ENCODE measurements around the gene PDE9A. TPM values are rescaled to one million over a fixed set of nuclear protein-coding genes. Genes with fewer than 3 reads are reported as not detected.

The PDE9A gene
- total RNA-seq, 1 experiment from 2014 or later, result 31.9 TPM

- H3K23ac ChIP-seq (ENCODE audit: insufficient read length, low read depth, low read length), result no peak overlapping the region
- no peak overlapping the region for H3K56ac ChIP-seq (ENCODE audit: insufficient read length, low read depth, low read length)
- H3K27me3 ChIP-seq (ENCODE audit: insufficient read depth, low read length), result no peaks in the 10 kb centered on the region
- Mint-ChIP-seq H3K27ac (no peak overlapping the region), H3K9me3 (peaks cover 3% of the 10 kb centered on the region in 2 experiments; a peak in 2 of 5 replicates), H3K4me3 (no peak overlapping the region), H3K27me3 (ENCODE audit: low read depth) (peaks cover 40% of the 10 kb centered on the region), H3K4me1 (peaks cover 14 to 16% of the 10 kb centered on the region in 2 experiments), H3K36me3 (ENCODE audit: insufficient read depth in 1 of 3, low read depth in 3 of 3) (no peaks in the 10 kb centered on the region)
- no peak for TF ChIP-seq CTCF (conservative IDR thresholded peaks at IDR 0.05)
- H3K4me2 ChIP-seq (ENCODE audit: insufficient read depth, insufficient read length, low read length), result no peak overlapping the region
- no peak overlapping the region for H4K91ac ChIP-seq (ENCODE audit: insufficient read length, low read depth, low read length)
- H2BK15ac ChIP-seq (ENCODE audit: low read depth, low read length), result no peak overlapping the region
- H3K4me1 ChIP-seq (ENCODE audit: insufficient read depth, low read length), result no peaks in the 10 kb centered on the region
- no peak overlapping the region for H3K18ac ChIP-seq (ENCODE audit: insufficient read length, low read depth, low read length)
- no peaks in the 10 kb centered on the region for H3K79me2 ChIP-seq (ENCODE audit: insufficient read depth, low read length)
- no peak overlapping the region for H4K8ac ChIP-seq (replicated peaks; ENCODE audit: insufficient read length, low read depth, low read length)
- H3K9me3 ChIP-seq (ENCODE audit: control insufficient read depth, low read depth, low read length), result no peaks in the 10 kb centered on the region
- H2BK5ac ChIP-seq (ENCODE audit: insufficient read length, low read length), result no peak overlapping the region
- no peaks in the 10 kb centered on the region for H3K23me2 ChIP-seq (ENCODE audit: insufficient read length, low read depth, low read length, poor library complexity, severe bottlenecking)
- H2BK20ac ChIP-seq (ENCODE audit: low read depth, low read length, poor library complexity, severe bottlenecking), result no peak overlapping the region
- no CpG with 5 or more reads among the region's 7 CpGs for WGBS (ENCODE audit: extremely low coverage, insufficient read length, low lambda C conversion rate)
- H2AK5ac ChIP-seq (ENCODE audit: insufficient read length, low read length), result no peak overlapping the region
- peaks cover 3% of the 10 kb centered on the region for H4K20me1 ChIP-seq (ENCODE audit: control insufficient read depth, insufficient read depth, insufficient read length)
- no peak overlapping the region for H4K5ac ChIP-seq (ENCODE audit: insufficient read length, low read depth, low read length)
- H3K14ac ChIP-seq (ENCODE audit: insufficient read depth, low read length), result no peak overlapping the region
- no peak overlapping the region for H3K27ac ChIP-seq (ENCODE audit: insufficient read length, low read depth, low read length)
- H2AFZ ChIP-seq (ENCODE audit: low read length), result no peak overlapping the region
- H2BK120ac ChIP-seq (ENCODE audit: low read depth, low read length, poor library complexity, severe bottlenecking), result no peak overlapping the region
- no peak overlapping the region for H3K9ac ChIP-seq (ENCODE audit: extremely low read depth, insufficient read length, low read length)
- no peak overlapping the region for H2BK12ac ChIP-seq (ENCODE audit: insufficient read length, low read depth, low read length)
- H3T11ph ChIP-seq (ENCODE audit: low read length), result no peak overlapping the region
- no peak overlapping the region for H3K4ac ChIP-seq (ENCODE audit: low read depth, low read length)
- no peak for DNase-seq
- no peaks in the 10 kb centered on the region for H3K79me1 ChIP-seq (ENCODE audit: insufficient read depth, low read depth, low read length, poor library complexity, severe bottlenecking)
Observed at GRCh38 chr21:42619166-42619565, 34.3 kb upstream of the PDE9A start.
